HL-60/S4 (cell line): ENCODE data around the gene TBPL1.
"Not testable (repeated sequence)": the region's sequence is repeated elsewhere in the genome, so short reads cannot be mapped to it uniquely, and the experiment has no call there.

Experiments used
- in situ Hi-C: fragments of 300-500 bp; cut with MboI; formaldehyde crosslinking; loops from 2 replicates; pipeline ENCODE4 v1.14.3; 2022; ENCODE audit warnings: low sequenced_read_pairs

The TBPL1 gene

DNA sequence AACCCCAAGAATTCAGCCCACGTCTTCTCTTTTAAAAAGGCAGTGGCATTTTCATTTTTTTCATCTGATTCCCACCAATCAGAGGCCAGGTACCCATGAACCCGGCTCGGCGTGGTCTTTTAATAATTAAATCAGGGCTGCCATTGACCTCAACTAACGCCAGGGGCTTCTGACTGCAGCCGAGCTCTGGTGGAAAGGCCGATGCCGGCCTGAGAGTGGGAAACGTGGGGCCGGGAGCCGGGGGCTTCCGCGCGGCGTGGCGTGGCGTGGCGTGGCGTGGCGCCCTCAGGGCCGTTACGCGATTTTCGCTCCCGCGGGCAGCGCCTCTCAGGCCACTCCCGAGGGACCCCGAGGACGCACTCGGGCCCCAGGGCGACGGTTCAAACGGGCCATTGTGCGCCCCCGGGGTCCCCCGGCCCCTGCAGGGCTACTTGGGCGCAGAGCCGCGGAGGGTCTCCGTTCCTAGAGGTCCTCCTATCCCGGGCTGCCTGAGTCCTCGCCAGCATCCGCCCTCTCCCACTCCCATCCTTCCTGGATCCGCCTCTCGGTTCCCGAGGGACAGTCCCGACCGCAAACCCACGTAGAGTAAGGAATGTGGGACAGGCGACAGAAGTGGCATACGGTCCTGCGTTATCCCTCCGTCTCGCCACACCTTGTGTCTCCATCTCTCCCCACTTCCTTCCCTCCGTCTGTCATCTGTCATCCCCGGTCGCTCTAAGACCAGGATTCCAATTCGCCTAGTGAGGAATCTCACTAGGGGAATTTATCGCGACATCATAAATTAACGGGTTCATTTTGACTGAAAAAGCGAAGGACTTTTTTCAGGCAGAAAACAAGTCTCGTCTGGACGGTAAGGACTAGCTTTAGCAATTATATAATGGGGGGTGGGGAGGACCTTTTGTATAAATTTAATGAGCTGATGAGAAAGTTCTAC, 876 bp upstream of the TBPL1 start:
- in situ Hi-C loops = no loop called here

GRCh38 chr6:133953634-133954415, 801 bp downstream of the TBPL1 start:
- in situ Hi-C loops = no loop called here

- in situ Hi-C loops = no loop called here
These were observed 1.9 kb downstream of the TBPL1 start for GRCh38 chr6:133954657-133955576.

DNA sequence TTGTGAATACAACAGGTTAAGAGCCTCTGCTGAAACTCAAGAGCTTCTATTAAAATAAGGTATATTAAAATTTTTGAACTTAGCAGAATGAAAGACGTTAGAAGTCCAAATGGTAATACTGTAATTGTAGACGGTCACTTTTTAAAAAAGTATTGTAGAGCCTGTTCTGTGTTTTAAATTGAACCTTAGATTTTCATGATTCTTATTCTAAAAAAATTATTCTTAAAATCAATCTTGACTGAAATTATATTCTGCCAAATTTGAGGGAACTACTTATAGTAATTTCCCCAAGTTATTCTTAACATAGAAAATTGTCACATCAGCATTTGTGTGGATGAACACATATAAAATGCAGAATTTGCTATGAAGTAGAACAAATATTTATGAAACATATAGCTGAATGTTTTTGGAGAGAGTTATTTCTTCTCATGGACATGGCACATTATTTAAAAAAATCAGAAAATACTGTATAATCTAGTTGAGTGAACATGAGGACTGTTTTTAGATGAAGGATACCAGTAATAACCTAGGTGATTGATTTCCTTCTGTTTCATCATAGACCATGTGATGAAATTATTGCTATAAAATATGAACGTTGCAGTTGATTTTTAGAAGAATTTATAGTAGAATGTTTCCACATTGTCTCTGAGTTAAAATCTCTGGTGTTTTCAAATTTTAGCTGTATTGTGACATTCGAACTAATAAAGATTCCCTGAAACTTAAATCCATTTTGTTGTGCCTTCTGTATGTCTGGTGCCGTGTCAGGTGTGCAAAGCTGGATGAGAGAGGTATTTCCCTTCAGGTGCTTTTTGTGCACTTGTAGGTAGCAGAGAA, 2.8 kb downstream of the TBPL1 start:
- in situ Hi-C loops = no loop called here

- in situ Hi-C loops = no loop called here
These were observed 3.5 kb downstream of the TBPL1 start for GRCh38 chr6:133956416-133957049.

DNA sequence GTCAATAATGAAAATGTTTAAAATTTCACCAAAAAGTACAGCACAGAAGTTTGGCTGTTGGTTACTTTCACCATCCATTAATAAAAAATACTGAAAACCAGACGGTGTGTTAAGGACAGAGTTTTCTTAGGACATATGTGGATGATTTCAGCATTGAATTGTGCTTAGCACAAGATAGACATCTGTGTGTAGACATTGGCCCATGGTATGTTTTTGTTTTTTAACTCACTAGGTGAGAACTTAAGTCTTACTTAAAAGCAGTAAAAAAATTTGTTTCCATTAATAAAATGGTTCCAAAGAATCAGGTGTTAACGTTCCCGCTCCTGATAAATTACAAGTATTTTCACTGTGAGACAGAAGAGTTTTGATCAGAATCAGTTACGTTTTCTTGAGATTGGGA, 4.2 kb downstream of the TBPL1 start:
- in situ Hi-C loops = no loop called here

GRCh38 chr6:133957780-133958242, 4.8 kb downstream of the TBPL1 start:
- in situ Hi-C loops = no loop called here

GRCh38 chr6:133958791-133959190, 5.8 kb downstream of the TBPL1 start:
- in situ Hi-C loops = no loop called here

DNA sequence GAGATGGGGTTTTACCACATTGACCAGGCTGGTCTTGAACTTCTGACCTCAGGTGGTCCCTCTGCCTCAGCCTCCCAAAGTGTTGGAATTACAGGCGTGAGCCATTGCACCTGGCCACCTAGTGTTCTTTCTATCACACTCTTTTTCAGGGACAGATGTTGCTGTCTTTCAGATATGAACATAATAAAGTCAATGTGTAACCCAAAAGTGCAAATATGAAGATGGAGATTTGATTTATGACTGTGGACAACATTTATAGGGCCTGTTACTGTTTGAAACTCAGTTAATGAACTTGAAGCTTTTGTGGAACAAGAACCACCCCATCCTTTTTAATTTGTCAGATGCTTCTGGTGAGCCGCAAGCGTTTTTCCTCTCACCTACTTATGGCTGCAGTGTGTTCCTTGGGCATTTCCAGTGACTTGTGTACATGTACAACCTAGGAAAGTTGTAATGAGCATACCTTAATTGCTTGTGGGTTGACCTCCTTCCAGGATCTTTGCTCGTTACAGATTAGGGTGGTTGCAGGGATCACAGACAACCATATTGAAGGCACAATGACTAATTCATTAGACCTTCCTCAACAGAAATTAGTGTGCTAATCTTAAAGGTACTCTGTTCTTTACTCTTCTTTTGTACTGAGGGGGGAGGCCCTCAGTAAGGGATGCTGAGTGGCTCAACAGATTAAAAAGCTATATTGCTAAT, 6.8 kb downstream of the TBPL1 start:
- in situ Hi-C loops = no loop called here

GRCh38 chr6:133961831-133962230, 8.8 kb downstream of the TBPL1 start:
- in situ Hi-C loops = no loop called here

DNA sequence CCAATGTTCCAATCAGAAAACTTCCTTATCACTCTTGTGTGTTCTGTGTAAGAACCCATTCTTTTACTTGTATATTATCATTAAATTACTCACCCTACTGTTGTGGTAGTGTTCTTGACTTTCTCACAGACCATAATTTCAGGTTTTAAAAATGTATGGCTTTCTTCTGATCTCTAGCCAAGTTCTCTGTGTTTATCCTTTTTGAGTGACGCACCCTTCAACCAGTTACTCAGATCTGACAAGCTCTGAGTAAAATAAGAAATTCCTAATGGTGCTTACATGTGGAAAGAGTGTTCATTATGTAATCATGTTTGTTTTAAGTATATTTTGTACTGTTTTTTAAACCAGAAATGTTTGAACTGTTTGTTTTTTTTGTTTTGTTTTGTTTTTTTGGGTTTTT, 11.0 kb downstream of the TBPL1 start:
- in situ Hi-C loops = no loop called here

DNA sequence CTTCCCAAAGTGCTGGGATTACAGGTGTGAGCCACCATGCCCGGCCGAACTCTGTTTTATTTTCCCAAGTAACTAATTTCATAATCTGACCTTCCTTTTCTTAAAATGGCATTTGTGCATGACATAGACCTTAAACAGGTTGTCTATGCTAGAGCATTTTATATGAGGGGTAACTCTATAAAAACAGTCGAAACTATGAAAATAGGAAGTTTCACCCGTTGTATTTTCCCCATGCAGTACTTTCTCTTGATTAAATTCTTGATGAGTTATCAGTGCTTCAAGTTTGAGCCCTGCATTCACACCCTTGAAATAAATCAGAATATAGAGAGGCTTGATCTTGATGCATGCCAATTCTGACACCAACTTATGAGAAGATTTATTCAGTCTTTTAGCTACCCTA, 11.7 kb downstream of the TBPL1 start:
- in situ Hi-C loops = no loop called here

- in situ Hi-C loops = no loop called here
These were observed 12.9 kb downstream of the TBPL1 start for GRCh38 chr6:133965817-133966360.

- in situ Hi-C loops = no loop called here
These were observed 13.8 kb downstream of the TBPL1 start for GRCh38 chr6:133966654-133967329.

GRCh38 chr6:133967347-133967746, 14.3 kb downstream of the TBPL1 start:
- in situ Hi-C loops = no loop called here

GRCh38 chr6:133967835-133968234, 14.8 kb downstream of the TBPL1 start:
- in situ Hi-C loops = not testable (repeated sequence)

DNA sequence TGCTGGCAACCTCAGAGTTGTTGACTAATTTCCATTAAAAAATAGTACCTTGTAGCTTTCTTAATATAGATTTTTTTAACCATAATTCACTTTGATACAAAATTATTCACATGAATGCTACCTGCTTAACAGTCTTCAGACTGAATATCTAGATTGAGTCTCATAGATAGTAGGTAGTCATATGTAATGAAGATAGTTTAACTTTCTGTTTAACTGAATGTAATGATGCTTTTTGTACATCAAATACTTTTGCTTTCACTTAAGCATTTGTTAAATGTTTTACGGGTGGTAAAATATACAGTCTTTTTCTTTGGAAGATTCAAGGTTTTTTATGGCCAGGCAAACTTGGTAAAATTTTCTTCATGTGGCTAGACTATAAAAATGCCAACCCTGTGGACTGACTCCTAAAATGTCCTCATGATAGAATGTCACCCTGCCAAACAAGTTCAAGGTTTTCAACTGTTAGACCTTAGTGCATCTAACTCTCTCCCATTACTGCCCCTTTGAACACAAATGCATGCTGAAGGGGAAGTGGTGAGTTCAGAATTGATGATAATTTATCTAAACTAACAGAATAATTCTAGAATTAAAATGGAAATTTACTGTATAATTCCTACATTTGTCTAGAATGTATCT, 16.4 kb downstream of the TBPL1 start:
- in situ Hi-C loops = no loop called here
